ENCODE measurements around the gene PPP2CA. TPM values are rescaled to one million over a fixed set of nuclear protein-coding genes. Genes with fewer than 3 reads are reported as not detected.

Gene PPP2CA
- total RNA-seq, 1 experiment from 2014 or later: 178 TPM

DNA sequence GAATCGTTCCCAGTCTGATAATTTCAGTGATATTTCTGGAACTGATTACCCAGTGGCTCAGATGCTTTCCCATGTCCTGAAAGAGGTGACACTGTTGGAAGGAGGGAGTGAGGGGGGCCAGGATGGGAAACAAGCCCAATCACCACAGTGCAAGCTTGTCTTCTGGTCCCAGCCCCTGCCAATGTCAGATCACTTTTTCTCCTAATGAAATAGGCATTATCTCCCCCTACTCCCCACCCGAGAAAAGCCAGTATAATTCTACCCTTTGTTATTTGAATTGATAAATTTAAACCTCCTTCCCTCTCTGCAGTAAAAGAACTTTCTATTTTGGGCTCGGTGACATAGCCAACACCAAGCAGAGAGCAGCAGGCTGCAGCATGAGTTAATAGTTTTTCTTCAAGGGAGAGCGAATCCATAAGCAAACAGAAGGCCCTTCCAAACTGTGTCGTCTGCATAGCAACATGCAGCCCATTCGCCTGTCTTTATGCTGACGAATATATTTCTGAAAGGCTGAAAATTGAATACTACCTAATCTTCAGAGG is 14.6 kb upstream of the PPP2CA start:
- H3K27me3 Mint-ChIP-seq (ENCODE audit: low read depth): peaks cover 6% of the 10 kb centered on the region; the same call in 1 of the 2 replicates
- H3K27ac Mint-ChIP-seq: no peak overlapping the region
- no peaks in the 10 kb centered on the region for H3K36me3 Mint-ChIP-seq
- H3K4me3 Mint-ChIP-seq: no peak overlapping the region
- DNase-seq (ENCODE audit: low spot score) (no peak), ATAC-seq (peak; percentile 29)
- POLR2A ChIA-PET: interaction anchor here (0.6 kb wide), 1 partner anchor 198 kb away, joined by 3 read pairs; no protein-coding TSS in a partner anchor
- TF ChIP-seq OVOL2 (CRISPR knock-in tag; IDR thresholded peaks at IDR 0.05; ENCODE audit: borderline replicate concordance) (no peak), TEAD1 (CRISPR knock-in tag; IDR thresholded peaks at IDR 0.05) (no peak), ZNF219 (CRISPR knock-in tag; IDR thresholded peaks at IDR 0.05; ENCODE audit: borderline replicate concordance) (no peak), NR1H2 (CRISPR knock-in tag; IDR thresholded peaks at IDR 0.05) (no peak), ZNF416 (CRISPR knock-in tag; IDR thresholded peaks at IDR 0.05) (no peak), FOXJ3 (CRISPR knock-in tag; IDR thresholded peaks at IDR 0.05; ENCODE audit: borderline replicate concordance) (no peak), GTF2I (CRISPR knock-in tag; conservative IDR thresholded peaks at IDR 0.05) (no peak), ZNF317 (CRISPR knock-in tag; IDR thresholded peaks at IDR 0.05; ENCODE audit: borderline replicate concordance, low read depth) (no peak), TEAD4 (CRISPR knock-in tag; IDR thresholded peaks at IDR 0.05) (no peak), ZNF396 (CRISPR knock-in tag; IDR thresholded peaks at IDR 0.05; ENCODE audit: borderline replicate concordance) (no peak), EMX1 (CRISPR knock-in tag; IDR thresholded peaks at IDR 0.05) (no peak)
- TF ChIP-seq, protein P1, sequence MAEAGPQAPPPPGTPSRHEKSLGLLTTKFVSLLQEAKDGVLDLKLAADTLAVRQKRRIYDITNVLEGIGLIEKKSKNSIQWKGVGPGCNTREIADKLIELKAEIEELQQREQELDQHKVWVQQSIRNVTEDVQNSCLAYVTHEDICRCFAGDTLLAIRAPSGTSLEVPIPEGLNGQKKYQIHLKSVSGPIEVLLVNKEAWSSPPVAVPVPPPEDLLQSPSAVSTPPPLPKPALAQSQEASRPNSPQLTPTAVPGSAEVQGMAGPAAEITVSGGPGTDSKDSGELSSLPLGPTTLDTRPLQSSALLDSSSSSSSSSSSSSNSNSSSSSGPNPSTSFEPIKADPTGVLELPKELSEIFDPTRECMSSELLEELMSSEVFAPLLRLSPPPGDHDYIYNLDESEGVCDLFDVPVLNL (CRISPR knock-in tag; IDR thresholded peaks at IDR 0.05; ENCODE audit: borderline replicate concordance, low read depth): no peak
- TF ChIP-seq, protein P2, sequence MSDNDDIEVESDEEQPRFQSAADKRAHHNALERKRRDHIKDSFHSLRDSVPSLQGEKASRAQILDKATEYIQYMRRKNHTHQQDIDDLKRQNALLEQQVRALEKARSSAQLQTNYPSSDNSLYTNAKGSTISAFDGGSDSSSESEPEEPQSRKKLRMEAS (CRISPR knock-in tag; IDR thresholded peaks at IDR 0.05): no peak
- TF ChIP-seq, protein P3, sequence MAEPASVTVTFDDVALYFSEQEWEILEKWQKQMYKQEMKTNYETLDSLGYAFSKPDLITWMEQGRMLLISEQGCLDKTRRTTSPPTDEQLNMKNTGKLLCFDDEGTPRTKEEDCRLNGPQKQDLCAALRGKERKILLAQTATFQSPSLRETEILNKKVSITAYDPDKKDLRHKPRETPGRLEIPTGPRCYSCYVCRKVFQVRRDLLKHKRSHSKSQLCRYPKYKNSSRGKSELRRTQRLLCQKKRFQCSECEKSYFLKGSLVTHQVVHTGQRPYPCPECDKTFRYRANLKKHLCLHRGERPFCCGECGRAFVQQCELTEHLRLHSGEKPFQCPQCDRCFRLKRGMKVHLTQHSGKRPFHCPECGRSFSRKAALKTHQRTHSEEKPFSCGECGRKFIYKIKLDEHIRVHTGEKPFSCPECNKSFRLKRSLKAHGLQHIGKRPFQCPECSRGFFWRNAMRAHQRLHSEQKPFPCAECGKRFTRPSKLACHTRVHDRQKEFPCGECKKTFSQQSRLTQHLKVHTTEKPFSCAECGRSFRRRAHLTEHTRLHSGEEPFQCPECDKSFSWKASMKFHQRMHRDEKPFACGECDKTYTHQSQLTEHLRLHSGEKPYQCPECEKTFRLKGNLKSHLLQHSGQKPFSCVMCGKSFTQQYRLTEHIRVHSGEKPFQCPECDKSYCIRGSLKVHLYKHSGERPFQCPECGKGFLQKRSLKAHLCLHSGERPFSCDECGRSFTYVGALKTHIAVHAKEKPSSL (CRISPR knock-in tag; conservative IDR thresholded peaks at IDR 0.05): no peak
- TF ChIP-seq, protein P4, sequence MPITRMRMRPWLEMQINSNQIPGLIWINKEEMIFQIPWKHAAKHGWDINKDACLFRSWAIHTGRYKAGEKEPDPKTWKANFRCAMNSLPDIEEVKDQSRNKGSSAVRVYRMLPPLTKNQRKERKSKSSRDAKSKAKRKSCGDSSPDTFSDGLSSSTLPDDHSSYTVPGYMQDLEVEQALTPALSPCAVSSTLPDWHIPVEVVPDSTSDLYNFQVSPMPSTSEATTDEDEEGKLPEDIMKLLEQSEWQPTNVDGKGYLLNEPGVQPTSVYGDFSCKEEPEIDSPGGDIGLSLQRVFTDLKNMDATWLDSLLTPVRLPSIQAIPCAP (CRISPR knock-in tag; IDR thresholded peaks at IDR 0.05): no peak
- TF ChIP-seq, protein P5, sequence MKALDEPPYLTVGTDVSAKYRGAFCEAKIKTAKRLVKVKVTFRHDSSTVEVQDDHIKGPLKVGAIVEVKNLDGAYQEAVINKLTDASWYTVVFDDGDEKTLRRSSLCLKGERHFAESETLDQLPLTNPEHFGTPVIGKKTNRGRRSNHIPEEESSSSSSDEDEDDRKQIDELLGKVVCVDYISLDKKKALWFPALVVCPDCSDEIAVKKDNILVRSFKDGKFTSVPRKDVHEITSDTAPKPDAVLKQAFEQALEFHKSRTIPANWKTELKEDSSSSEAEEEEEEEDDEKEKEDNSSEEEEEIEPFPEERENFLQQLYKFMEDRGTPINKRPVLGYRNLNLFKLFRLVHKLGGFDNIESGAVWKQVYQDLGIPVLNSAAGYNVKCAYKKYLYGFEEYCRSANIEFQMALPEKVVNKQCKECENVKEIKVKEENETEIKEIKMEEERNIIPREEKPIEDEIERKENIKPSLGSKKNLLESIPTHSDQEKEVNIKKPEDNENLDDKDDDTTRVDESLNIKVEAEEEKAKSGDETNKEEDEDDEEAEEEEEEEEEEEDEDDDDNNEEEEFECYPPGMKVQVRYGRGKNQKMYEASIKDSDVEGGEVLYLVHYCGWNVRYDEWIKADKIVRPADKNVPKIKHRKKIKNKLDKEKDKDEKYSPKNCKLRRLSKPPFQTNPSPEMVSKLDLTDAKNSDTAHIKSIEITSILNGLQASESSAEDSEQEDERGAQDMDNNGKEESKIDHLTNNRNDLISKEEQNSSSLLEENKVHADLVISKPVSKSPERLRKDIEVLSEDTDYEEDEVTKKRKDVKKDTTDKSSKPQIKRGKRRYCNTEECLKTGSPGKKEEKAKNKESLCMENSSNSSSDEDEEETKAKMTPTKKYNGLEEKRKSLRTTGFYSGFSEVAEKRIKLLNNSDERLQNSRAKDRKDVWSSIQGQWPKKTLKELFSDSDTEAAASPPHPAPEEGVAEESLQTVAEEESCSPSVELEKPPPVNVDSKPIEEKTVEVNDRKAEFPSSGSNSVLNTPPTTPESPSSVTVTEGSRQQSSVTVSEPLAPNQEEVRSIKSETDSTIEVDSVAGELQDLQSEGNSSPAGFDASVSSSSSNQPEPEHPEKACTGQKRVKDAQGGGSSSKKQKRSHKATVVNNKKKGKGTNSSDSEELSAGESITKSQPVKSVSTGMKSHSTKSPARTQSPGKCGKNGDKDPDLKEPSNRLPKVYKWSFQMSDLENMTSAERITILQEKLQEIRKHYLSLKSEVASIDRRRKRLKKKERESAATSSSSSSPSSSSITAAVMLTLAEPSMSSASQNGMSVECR (CRISPR knock-in tag; IDR thresholded peaks at IDR 0.05; ENCODE audit: borderline replicate concordance): no peak
- TF ChIP-seq, protein P6, sequence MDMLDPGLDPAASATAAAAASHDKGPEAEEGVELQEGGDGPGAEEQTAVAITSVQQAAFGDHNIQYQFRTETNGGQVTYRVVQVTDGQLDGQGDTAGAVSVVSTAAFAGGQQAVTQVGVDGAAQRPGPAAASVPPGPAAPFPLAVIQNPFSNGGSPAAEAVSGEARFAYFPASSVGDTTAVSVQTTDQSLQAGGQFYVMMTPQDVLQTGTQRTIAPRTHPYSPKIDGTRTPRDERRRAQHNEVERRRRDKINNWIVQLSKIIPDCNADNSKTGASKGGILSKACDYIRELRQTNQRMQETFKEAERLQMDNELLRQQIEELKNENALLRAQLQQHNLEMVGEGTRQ (CRISPR knock-in tag; IDR thresholded peaks at IDR 0.05): no peak
- CTCF ChIA-PET: interaction anchor here (0.6 kb wide), 1 partner anchor 201 kb away, joined by 4 read pairs; no protein-coding TSS in a partner anchor
- H3K9me3 Mint-ChIP-seq: no peaks in the 10 kb centered on the region
- peaks cover 35% of the 10 kb centered on the region for H3K4me1 Mint-ChIP-seq

Measured in WTC11 (cell line).